PC-3 (cell line): Measurements from ENCODE around the gene DDX17.

ENCODE experiments used
- EZH2 ChIP-seq: fragments of 300-600 bp; sonication (generic); IDR thresholded peaks from one replicate; pipeline ENCODE4 v1.6.1; 2017; ENCODE audit warnings: antibody characterized with exemption, mild to moderate bottlenecking, low read length; ENCODE audit not compliant: unreplicated experiment
- TF ChIP-seq, protein P1 (sequence below): fragments of 300-600 bp; sonication (generic); conservative IDR thresholded peaks from 2 replicates; pipeline ENCODE4 v1.5.1; 2017; ENCODE audit warnings: antibody characterized with exemption, low read depth, mild to moderate bottlenecking, low read length

DNA sequence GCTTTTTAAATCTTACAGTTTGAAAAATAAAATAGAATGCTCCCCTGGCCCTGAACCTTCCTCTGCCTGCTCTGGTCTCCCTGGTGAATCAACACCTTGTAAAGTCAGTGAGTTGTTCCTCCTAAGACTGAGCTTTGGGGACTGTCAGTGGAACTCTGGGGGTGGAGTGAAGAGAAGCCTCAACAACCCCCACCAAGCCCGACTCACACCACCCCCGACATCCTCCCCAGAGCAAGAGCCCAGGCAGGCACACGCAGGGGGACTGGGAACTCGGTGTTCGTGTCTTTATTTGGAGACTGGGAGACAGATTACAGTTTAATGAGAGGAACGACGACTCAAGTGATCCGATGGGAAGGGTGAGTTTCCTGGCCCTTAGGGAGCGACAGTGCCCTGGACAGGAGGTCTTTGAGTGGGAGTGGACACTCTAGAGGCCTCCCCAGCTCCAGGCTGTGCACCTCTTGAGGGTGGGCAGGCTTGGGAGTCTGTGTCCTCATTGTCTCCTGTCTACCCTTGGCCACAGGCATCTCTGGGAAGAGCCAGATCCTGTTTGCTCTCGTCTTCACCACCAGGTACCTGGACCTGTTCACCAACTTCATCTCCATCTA lies 32.0 kb downstream of the DDX17 start:
- TF ChIP-seq, protein P1, sequence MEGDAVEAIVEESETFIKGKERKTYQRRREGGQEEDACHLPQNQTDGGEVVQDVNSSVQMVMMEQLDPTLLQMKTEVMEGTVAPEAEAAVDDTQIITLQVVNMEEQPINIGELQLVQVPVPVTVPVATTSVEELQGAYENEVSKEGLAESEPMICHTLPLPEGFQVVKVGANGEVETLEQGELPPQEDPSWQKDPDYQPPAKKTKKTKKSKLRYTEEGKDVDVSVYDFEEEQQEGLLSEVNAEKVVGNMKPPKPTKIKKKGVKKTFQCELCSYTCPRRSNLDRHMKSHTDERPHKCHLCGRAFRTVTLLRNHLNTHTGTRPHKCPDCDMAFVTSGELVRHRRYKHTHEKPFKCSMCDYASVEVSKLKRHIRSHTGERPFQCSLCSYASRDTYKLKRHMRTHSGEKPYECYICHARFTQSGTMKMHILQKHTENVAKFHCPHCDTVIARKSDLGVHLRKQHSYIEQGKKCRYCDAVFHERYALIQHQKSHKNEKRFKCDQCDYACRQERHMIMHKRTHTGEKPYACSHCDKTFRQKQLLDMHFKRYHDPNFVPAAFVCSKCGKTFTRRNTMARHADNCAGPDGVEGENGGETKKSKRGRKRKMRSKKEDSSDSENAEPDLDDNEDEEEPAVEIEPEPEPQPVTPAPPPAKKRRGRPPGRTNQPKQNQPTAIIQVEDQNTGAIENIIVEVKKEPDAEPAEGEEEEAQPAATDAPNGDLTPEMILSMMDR = no peak
- no peak for TF ChIP-seq EZH2
